HCT116 (cell line): ENCODE measurements around the gene A2ML1. TPM values are rescaled to one million over a fixed set of nuclear protein-coding genes. Genes with fewer than 3 reads are reported as not detected.

Experiments used
- ATAC-seq: fragments of 200-7000 bp; cut with Tn5 transposase; 2 replicates; pipeline ENCODE4 v1.9.1; 2020; ENCODE audit warnings: mild to moderate bottlenecking, moderate library complexity
- BruUV-seq: library from RNA; stranded (reverse); fragments of 400-500 nt; replicated peaks from 2 replicates; lab custom pipeline; 2021; lab: Mats Ljungman, UMichigan
- CTCF ChIA-PET: fragments of 300-600 bp; sonication (Branson Sonifier 250); formaldehyde crosslinking; loops from one replicate; lab custom pipeline; 2021; ENCODE audit warnings: antibody characterized with exemption; lab: Charles Lee
- POLR2A ChIA-PET: fragments of 300-600, 350-600 bp; sonication (Branson Sonifier 250); formaldehyde crosslinking; loops from one replicate; lab custom pipeline; 2021; ENCODE audit warnings: antibody characterized with exemption; lab: Charles Lee
- RAD21 ChIA-PET, 2 experiments: fragments of 300-600 bp; sonication (Branson Sonifier 250); formaldehyde crosslinking; loops; one replicate each; lab custom pipeline; 2023; ENCODE audit warnings: low total read pairs in 2 of 2; ENCODE audit not compliant: uncharacterized antibody in 2 of 2, unreplicated experiment in 2 of 2, low non-redundant PET in 1 of 2; lab: Charles Lee
- DNase-seq: peaks from one replicate; pipeline ENCODE4 v3.0.0-alpha.2; 2010; ENCODE audit warnings: low read depth, low spot score
- H2AFZ ChIP-seq: fragments of 200-600 bp; shearing (Covaris generic), sonication (generic); 2 replicates; pipeline ENCODE4 v1.6.1; 2017; ENCODE audit warnings: low read depth, mixed run types, mixed read lengths, antibody characterized with exemption, low read length; ENCODE audit not compliant: poor library complexity, severe bottlenecking
- H3K27ac ChIP-seq: 2 replicates; pipeline ENCODE4 v1.5.1; 2012; ENCODE audit warnings: low read depth, low read length
- H3K27me3 ChIP-seq: fragments of 200-600 bp; sonication (generic); 2 replicates; pipeline ENCODE4 v1.6.1; 2016; ENCODE audit warnings: mixed run types, low read length, mixed read lengths; ENCODE audit not compliant: insufficient read depth
- H3K36me3 ChIP-seq, 2 experiments: fragments of 200-500 bp in 1 of 2; fragments of 200-600 bp in 1 of 2; sonication (Bioruptor generic) in 1 of 2; sonication (generic) in 1 of 2; 2 replicates each; pipeline versions ENCODE4 v1.5.1 to v1.6.1; 2014 to 2016; ENCODE audit warnings: low read length in 2 of 2, inconsistent platforms in 1 of 2, mixed read lengths in 1 of 2, mixed run types in 1 of 2; ENCODE audit not compliant: insufficient read depth in 2 of 2, control insufficient read depth in 1 of 2
- H3K4me1 ChIP-seq, 2 experiments: fragments of 200-600 bp in 1 of 2; sonication (generic) in 1 of 2; 2 replicates each; pipeline versions ENCODE4 v1.5.1 to v1.6.1; 2012 to 2017; ENCODE audit warnings: low read length in 2 of 2, inconsistent platforms in 1 of 2, mild to moderate bottlenecking in 1 of 2, mixed read lengths in 1 of 2, mixed run types in 1 of 2, moderate library complexity in 1 of 2; ENCODE audit not compliant: insufficient read depth in 2 of 2, control insufficient read depth in 1 of 2
- H3K4me2 ChIP-seq: fragments of 200-600 bp; sonication (generic); 2 replicates; pipeline ENCODE4 v1.6.1; 2017; ENCODE audit warnings: mixed run types, low read length, mixed read lengths
- H3K4me3 ChIP-seq, 2 experiments: fragments of 200-600 bp in 1 of 2; sonication (generic) in 1 of 2; replicated peaks in 1 of 2; 2 replicates each; pipeline ENCODE4 v1.5.1; 2011 to 2016; ENCODE audit warnings: low read length in 2 of 2, control low read depth in 1 of 2, low read depth in 1 of 2, mild to moderate bottlenecking in 1 of 2, mixed read lengths in 1 of 2, mixed run types in 1 of 2
- H3K79me2 ChIP-seq: fragments of 200-600 bp; sonication (generic); 2 replicates; pipeline ENCODE4 v1.6.1; 2017; ENCODE audit warnings: mild to moderate bottlenecking, mixed run types, low read length, moderate library complexity, mixed read lengths; ENCODE audit not compliant: insufficient read depth
- H3K9ac ChIP-seq: fragments of 200-600 bp; sonication (generic); 2 replicates; pipeline ENCODE4 v1.6.1; 2016; ENCODE audit warnings: low read length, mixed read lengths
- H3K9me2 ChIP-seq: fragments of 200-600 bp; sonication (generic), shearing (Covaris generic); 2 replicates; pipeline ENCODE4 v1.6.1; 2017; ENCODE audit warnings: mixed run types, mild to moderate bottlenecking, moderate library complexity; ENCODE audit not compliant: insufficient read depth
- H3K9me3 ChIP-seq, 2 experiments: fragments of 200-500 bp in 1 of 2; fragments of 200-600 bp in 1 of 2; sonication (Bioruptor generic) in 1 of 2; sonication (generic) in 1 of 2; 2 replicates each; pipeline ENCODE4 v1.6.1; 2014 to 2017; ENCODE audit warnings: low read length in 2 of 2, mixed read lengths in 2 of 2, inconsistent platforms in 1 of 2, low read depth in 1 of 2, mild to moderate bottlenecking in 1 of 2, mixed run types in 1 of 2, moderate library complexity in 1 of 2; ENCODE audit not compliant: control insufficient read depth in 1 of 2, insufficient read depth in 1 of 2
- H4K20me1 ChIP-seq: fragments of 200-600 bp; sonication (generic), shearing (Covaris generic); 2 replicates; pipeline ENCODE4 v1.6.1; 2017; ENCODE audit warnings: mixed run types, mild to moderate bottlenecking, moderate library complexity; ENCODE audit not compliant: insufficient read depth
- CBX3 ChIP-seq: IDR thresholded peaks from 2 replicates; pipeline ENCODE4 v1.6.1; 2012; ENCODE audit warnings: low read depth
- EGR1 ChIP-seq: IDR thresholded peaks from 2 replicates; pipeline ENCODE4 v1.6.1; 2012; ENCODE audit warnings: low read depth
- ELF1 ChIP-seq: IDR thresholded peaks from 2 replicates; pipeline ENCODE4 v1.6.1; 2012; ENCODE audit warnings: low read depth, borderline replicate concordance
- EZH2 ChIP-seq: fragments of 200-600 bp; sonication (generic); IDR thresholded peaks from 2 replicates; pipeline ENCODE4 v1.6.1; 2017; ENCODE audit warnings: antibody characterized with exemption, mixed run types
- EZH2phosphoT487 ChIP-seq: fragments of 200-600 bp; IDR thresholded peaks from 2 replicates; pipeline ENCODE4 v1.6.1; 2018; ENCODE audit warnings: antibody characterized with exemption, borderline replicate concordance
- JUND ChIP-seq: IDR thresholded peaks from 2 replicates; pipeline ENCODE4 v1.6.1; 2012
- POLR2A ChIP-seq: IDR thresholded peaks from 2 replicates; pipeline ENCODE4 v1.7.0; 2011; ENCODE audit warnings: borderline replicate concordance; ENCODE audit not compliant: insufficient read depth, insufficient read length; ENCODE audit errors: extremely low read depth
- RAD21 ChIP-seq: IDR thresholded peaks from 2 replicates; pipeline ENCODE4 v1.6.1; 2012; ENCODE audit warnings: low read depth, mild to moderate bottlenecking
- REST ChIP-seq: IDR thresholded peaks from 2 replicates; pipeline ENCODE4 v1.6.1; 2012; ENCODE audit warnings: low read depth
- SP1 ChIP-seq: IDR thresholded peaks from 2 replicates; pipeline ENCODE4 v1.6.1; 2012; ENCODE audit warnings: low read depth
- SRF ChIP-seq: IDR thresholded peaks from 2 replicates; pipeline ENCODE4 v1.6.1; 2012; ENCODE audit warnings: low read depth
- YY1 ChIP-seq: IDR thresholded peaks from 2 replicates; pipeline ENCODE4 v1.6.1; 2011; ENCODE audit warnings: low read length, low read depth, moderate library complexity, mild to moderate bottlenecking; ENCODE audit not compliant: insufficient replicate concordance; ENCODE audit errors: extremely low read depth
- ZFX ChIP-seq: fragments of 450-650 bp; IDR thresholded peaks from 2 replicates; pipeline ENCODE4 v1.6.1; 2017
- intact Hi-C: fragments of 100-400 bp; cut with micrococcal nuclease; formaldehyde crosslinking; loops from 2 replicates; pipeline ENCODE4 v1.10.0; 2022
- total RNA-seq: library from RNA; stranded (reverse); gene quantifications from one replicate; pipeline ENCODE4 v1.2.1, GENCODE V29; 2021; ENCODE audit not compliant: unreplicated experiment

The A2ML1 gene
- total RNA-seq, 1 experiment from 2014 or later = not detected

GRCh38 chr12:8817856-8818255, 4.6 kb upstream of the A2ML1 start (continued):
- TF ChIP-seq EGR1 = no peak
- no peak for TF ChIP-seq REST
- TF ChIP-seq, all 23 proteins: peak for 0

DNA sequence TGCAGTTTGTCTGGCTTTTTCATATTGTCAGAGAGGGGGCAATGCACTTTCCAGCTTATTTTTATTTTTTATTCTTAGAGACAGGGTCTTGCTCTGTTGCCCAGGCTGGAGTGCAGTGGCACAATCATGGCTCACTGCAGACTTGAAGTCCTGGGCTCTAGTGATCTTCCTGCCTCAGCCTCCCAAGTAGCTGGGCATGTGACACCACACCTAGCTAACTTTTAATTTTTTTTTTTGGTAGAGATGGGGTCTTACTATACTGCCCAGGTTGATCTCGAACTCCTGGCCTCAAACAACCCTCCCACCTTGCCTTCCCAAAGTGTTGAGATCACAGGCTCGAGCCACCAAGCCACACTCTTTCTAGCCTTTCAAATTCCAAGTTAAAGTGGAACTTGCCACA, 3.9 kb upstream of the A2ML1 start:
- DNase-seq (no peak), ATAC-seq (no peak)
- Histone ChIP-seq H2AFZ (no peak overlapping the region), H3K4me2 (no peak overlapping the region), H4K20me1 (no peaks in the 10 kb centered on the region), H3K27ac (no peak overlapping the region), H3K4me1 (no peaks in the 10 kb centered on the region), H3K36me3 (no peaks in the 10 kb centered on the region), H3K79me2 (no peaks in the 10 kb centered on the region), H3K27me3 (no peaks in the 10 kb centered on the region), H3K9me2 (no peaks in the 10 kb centered on the region), H3K9ac (no peak overlapping the region)
- ChIA-PET CTCF (interaction anchor here (1.6 kb wide), 1 partner anchor 161 kb away, joined by 3 read pairs; no protein-coding TSS in a partner anchor), RAD21 (no interaction called here), POLR2A (no interaction called here)
- BruUV-seq = no TSS peak
- TF ChIP-seq JUND (no peak), SRF (no peak), ZFX (no peak), POLR2A (no peak), RAD21 (no peak), EGR1 (no peak), SP1 (no peak), EZH2phosphoT487 (no peak), ELF1 (no peak), CBX3 (no peak), YY1 (no peak), EZH2 (no peak)
- TF ChIP-seq, all 23 proteins: peak for 0
- H3K4me3 ChIP-seq = no peak overlapping the region
- intact Hi-C loops = no loop called here
- H3K9me3 ChIP-seq = no peaks in the 10 kb centered on the region
